ENCODE measurements around the gene CARD8. TPM values are rescaled to one million over a fixed set of nuclear protein-coding genes. Genes with fewer than 3 reads are reported as not detected.

CARD8 gene
- total and polyA plus RNA-seq, 10 of the 15 experiments (the other 5 are each of a cell fraction or from before 2014, with no cell fraction given), result 39.8 to 69.8 (median 46.1) TPM

Other genes with a start within 250 kb of the CARD8 start
Only the 7 nearest of the 13 such genes appear.
- 94.4 and 95.6 TPM in 2 replicates for gene LIG1, start 85.6 kb downstream of the CARD8 start, total RNA-seq (2014; rRNA removed)
- gene LIG1, start 85.6 kb downstream of the CARD8 start, total RNA-seq (2014; rRNA removed; fragmentation: Illumina TruSeq; extraction: Trizol), result 57.8 and 64.0 TPM in 2 replicates
- gene LIG1, start 85.6 kb downstream of the CARD8 start, total RNA-seq (2021), result 92.4 and 111 TPM in 2 replicates
- gene LIG1, start 85.6 kb downstream of the CARD8 start, polyA plus RNA-seq (2011; rRNA removed), result 44.9 and 63.8 TPM in 2 replicates
- gene LIG1, start 85.6 kb downstream of the CARD8 start, polyA plus RNA-seq (2014; fragmentation: Illumina TruSeq; extraction: Trizol), result 47.8 and 70.8 TPM in 2 replicates
- gene LIG1, start 85.6 kb downstream of the CARD8 start, polyA plus RNA-seq (2014; fragmentation: Nextera tagmentation; extraction: Ambion mirVana), result 10 to 100 TPM in 1 of 2 experiments, 1 to 10 TPM in 1; 7.8 to 31.6 TPM
- 76.7 and 101 TPM in 2 replicates for gene LIG1, start 85.6 kb downstream of the CARD8 start, polyA plus RNA-seq (2014; rRNA removed)
- 100 to 1,000 TPM; 112 to 117 TPM for gene LIG1, start 85.6 kb downstream of the CARD8 start, polyA plus RNA-seq (2016; fragmentation: Nextera tagmentation; extraction: Ambion mirVana)
- 1.8 TPM in 2 replicates for gene ZSWIM9, start 85.2 kb downstream of the CARD8 start, total RNA-seq (2014; rRNA removed)
- gene ZSWIM9, start 85.2 kb downstream of the CARD8 start, total RNA-seq (2014; rRNA removed; fragmentation: Illumina TruSeq; extraction: Trizol), result 0.76 and 1.2 TPM in 2 replicates
- gene ZSWIM9, start 85.2 kb downstream of the CARD8 start, total RNA-seq (2021), result 5.7 and 6.2 TPM in 2 replicates
- gene ZSWIM9, start 85.2 kb downstream of the CARD8 start, polyA plus RNA-seq (2011; rRNA removed), result 0.35 and 0.50 TPM in 2 replicates
- gene ZSWIM9, start 85.2 kb downstream of the CARD8 start, polyA plus RNA-seq (2014; fragmentation: Illumina TruSeq; extraction: Trizol), result 0.92 and 1.4 TPM in 2 replicates
- gene ZSWIM9, start 85.2 kb downstream of the CARD8 start, polyA plus RNA-seq (2014; fragmentation: Nextera tagmentation; extraction: Ambion mirVana), result under 1 TPM in 1 of 2 experiments, not detected in 1; 0.29 TPM
- gene ZSWIM9, start 85.2 kb downstream of the CARD8 start, polyA plus RNA-seq (2014; rRNA removed), result 2.4 and 3.4 TPM in 2 replicates
- 1 to 10 TPM; 1.2 to 1.7 TPM for gene ZSWIM9, start 85.2 kb downstream of the CARD8 start, polyA plus RNA-seq (2016; fragmentation: Nextera tagmentation; extraction: Ambion mirVana)
- 5.0 TPM in 2 replicates for gene ZNF114, start 14.2 kb upstream of the CARD8 start, total RNA-seq (2014; rRNA removed)
- 6.1 TPM in 2 replicates for gene ZNF114, start 14.2 kb upstream of the CARD8 start, total RNA-seq (2014; rRNA removed; fragmentation: Illumina TruSeq; extraction: Trizol)
- gene ZNF114, start 14.2 kb upstream of the CARD8 start, total RNA-seq (2021), result 2.9 and 5.7 TPM in 2 replicates
- 0.09 TPM in 1 of 2 replicates, not detected in the other for gene ZNF114, start 14.2 kb upstream of the CARD8 start, polyA plus RNA-seq (2011; rRNA removed)
- 5.6 and 5.7 TPM in 2 replicates for gene ZNF114, start 14.2 kb upstream of the CARD8 start, polyA plus RNA-seq (2014; fragmentation: Illumina TruSeq; extraction: Trizol)
- 1 to 10 TPM; 1.0 to 2.0 TPM for gene ZNF114, start 14.2 kb upstream of the CARD8 start, polyA plus RNA-seq (2014; fragmentation: Nextera tagmentation; extraction: Ambion mirVana)
- 3.5 and 3.8 TPM in 2 replicates for gene ZNF114, start 14.2 kb upstream of the CARD8 start, polyA plus RNA-seq (2014; rRNA removed)
- gene ZNF114, start 14.2 kb upstream of the CARD8 start, polyA plus RNA-seq (2016; fragmentation: Nextera tagmentation; extraction: Ambion mirVana), result 1 to 10 TPM; 4.9 to 5.7 TPM
- 97.5 and 99.1 TPM in 2 replicates for gene EMP3, start 69.6 kb upstream of the CARD8 start, total RNA-seq (2014; rRNA removed)
- 126 and 137 TPM in 2 replicates for gene EMP3, start 69.6 kb upstream of the CARD8 start, total RNA-seq (2014; rRNA removed; fragmentation: Illumina TruSeq; extraction: Trizol)
- gene EMP3, start 69.6 kb upstream of the CARD8 start, total RNA-seq (2021), result 145 and 147 TPM in 2 replicates
- 68.8 and 128 TPM in 2 replicates for gene EMP3, start 69.6 kb upstream of the CARD8 start, polyA plus RNA-seq (2011; rRNA removed)
- gene EMP3, start 69.6 kb upstream of the CARD8 start, polyA plus RNA-seq (2014; fragmentation: Illumina TruSeq; extraction: Trizol), result 139 and 149 TPM in 2 replicates
- gene EMP3, start 69.6 kb upstream of the CARD8 start, polyA plus RNA-seq (2014; fragmentation: Nextera tagmentation; extraction: Ambion mirVana), result 10 to 100 TPM; 53.2 to 73.6 TPM
- gene EMP3, start 69.6 kb upstream of the CARD8 start, polyA plus RNA-seq (2014; rRNA removed), result 224 and 261 TPM in 2 replicates
- 100 to 1,000 TPM; 184 to 200 TPM for gene EMP3, start 69.6 kb upstream of the CARD8 start, polyA plus RNA-seq (2016; fragmentation: Nextera tagmentation; extraction: Ambion mirVana)
- gene TMEM143, start 108.0 kb upstream of the CARD8 start, total RNA-seq (2014; rRNA removed), result 9.2 and 9.3 TPM in 2 replicates
- gene TMEM143, start 108.0 kb upstream of the CARD8 start, total RNA-seq (2014; rRNA removed; fragmentation: Illumina TruSeq; extraction: Trizol), result 3.1 and 4.7 TPM in 2 replicates
- gene TMEM143, start 108.0 kb upstream of the CARD8 start, total RNA-seq (2021), result 15.6 and 17.2 TPM in 2 replicates
- 6.4 and 11.0 TPM in 2 replicates for gene TMEM143, start 108.0 kb upstream of the CARD8 start, polyA plus RNA-seq (2011; rRNA removed)
- gene TMEM143, start 108.0 kb upstream of the CARD8 start, polyA plus RNA-seq (2014; fragmentation: Illumina TruSeq; extraction: Trizol), result 3.3 and 7.0 TPM in 2 replicates
- 1 to 10 TPM; 1.5 to 2.4 TPM for gene TMEM143, start 108.0 kb upstream of the CARD8 start, polyA plus RNA-seq (2014; fragmentation: Nextera tagmentation; extraction: Ambion mirVana)
- 14.0 and 16.1 TPM in 2 replicates for gene TMEM143, start 108.0 kb upstream of the CARD8 start, polyA plus RNA-seq (2014; rRNA removed)
- gene TMEM143, start 108.0 kb upstream of the CARD8 start, polyA plus RNA-seq (2016; fragmentation: Nextera tagmentation; extraction: Ambion mirVana), result 10 to 100 TPM; 19.3 to 19.5 TPM
- gene SYNGR4, start 108.5 kb upstream of the CARD8 start, total RNA-seq (2014; rRNA removed), result not detected in 2 replicates
- gene SYNGR4, start 108.5 kb upstream of the CARD8 start, total RNA-seq (2014; rRNA removed; fragmentation: Illumina TruSeq; extraction: Trizol), result 0.18 TPM in 1 of 2 replicates, not detected in the other
- 0.21 and 0.35 TPM in 2 replicates for gene SYNGR4, start 108.5 kb upstream of the CARD8 start, total RNA-seq (2021)
- gene SYNGR4, start 108.5 kb upstream of the CARD8 start, polyA plus RNA-seq (2011; rRNA removed), result 0.14 TPM in 1 of 2 replicates, not detected in the other
- not detected in 2 replicates for gene SYNGR4, start 108.5 kb upstream of the CARD8 start, polyA plus RNA-seq (2014; fragmentation: Illumina TruSeq; extraction: Trizol)
- not detected for gene SYNGR4, start 108.5 kb upstream of the CARD8 start, polyA plus RNA-seq (2014; fragmentation: Nextera tagmentation; extraction: Ambion mirVana)
- gene SYNGR4, start 108.5 kb upstream of the CARD8 start, polyA plus RNA-seq (2014; rRNA removed), result 0.08 and 0.29 TPM in 2 replicates
- under 1 TPM in 1 of 2 experiments, not detected in 1; 0.72 TPM for gene SYNGR4, start 108.5 kb upstream of the CARD8 start, polyA plus RNA-seq (2016; fragmentation: Nextera tagmentation; extraction: Ambion mirVana)
- gene KDELR1, start 135.6 kb upstream of the CARD8 start, total RNA-seq (2014; rRNA removed), result 34.8 and 35.9 TPM in 2 replicates
- gene KDELR1, start 135.6 kb upstream of the CARD8 start, total RNA-seq (2014; rRNA removed; fragmentation: Illumina TruSeq; extraction: Trizol), result 25.2 and 26.8 TPM in 2 replicates
- 70.7 and 71.0 TPM in 2 replicates for gene KDELR1, start 135.6 kb upstream of the CARD8 start, total RNA-seq (2021)
- 24.5 and 52.5 TPM in 2 replicates for gene KDELR1, start 135.6 kb upstream of the CARD8 start, polyA plus RNA-seq (2011; rRNA removed)
- 52.3 and 67.3 TPM in 2 replicates for gene KDELR1, start 135.6 kb upstream of the CARD8 start, polyA plus RNA-seq (2014; fragmentation: Illumina TruSeq; extraction: Trizol)
- 10 to 100 TPM in 1 of 2 experiments, 1 to 10 TPM in 1; 2.3 to 13.2 TPM for gene KDELR1, start 135.6 kb upstream of the CARD8 start, polyA plus RNA-seq (2014; fragmentation: Nextera tagmentation; extraction: Ambion mirVana)
- 38.0 and 44.6 TPM in 2 replicates for gene KDELR1, start 135.6 kb upstream of the CARD8 start, polyA plus RNA-seq (2014; rRNA removed)
- gene KDELR1, start 135.6 kb upstream of the CARD8 start, polyA plus RNA-seq (2016; fragmentation: Nextera tagmentation; extraction: Ambion mirVana), result 10 to 100 TPM; 54.3 to 59.1 TPM

All from GM12878 (cell line).